HG03066 (cell line): ENCODE measurements around the gene AIPL1.

Source experiments
- ATAC-seq: cut with Tn5 transposase; IDR thresholded peaks from one replicate; pipeline ENCODE4 v1.9.1; 2021; ENCODE audit warnings: low read depth; ENCODE audit not compliant: unreplicated experiment

AIPL1 gene

GRCh38 chr17:6468051-6468790 lies 33.3 kb upstream of the AIPL1 start:
- ATAC-seq = no peak

GRCh38 chr17:6467567-6467966 lies 32.6 kb upstream of the AIPL1 start:
- no peak for ATAC-seq

GRCh38 chr17:6465206-6466003 lies 30.5 kb upstream of the AIPL1 start:
- ATAC-seq = no peak

GRCh38 chr17:6464446-6465041 lies 29.6 kb upstream of the AIPL1 start:
- ATAC-seq = no peak

- no peak for ATAC-seq
These were observed 28.9 kb upstream of the AIPL1 start for GRCh38 chr17:6463616-6464445.

GRCh38 chr17:6462692-6463091 lies 27.8 kb upstream of the AIPL1 start:
- no peak for ATAC-seq

- no peak for ATAC-seq
These were observed 27.0 kb upstream of the AIPL1 start for GRCh38 chr17:6461792-6462524.

- no peak for ATAC-seq
These were observed 26.3 kb upstream of the AIPL1 start for GRCh38 chr17:6461246-6461645.

- ATAC-seq = no peak
These were observed 25.7 kb upstream of the AIPL1 start for GRCh38 chr17:6460531-6461161.

- ATAC-seq = no peak
These were observed 23.6 kb upstream of the AIPL1 start for GRCh38 chr17:6458460-6458950.

GRCh38 chr17:6457688-6458459 lies 23.0 kb upstream of the AIPL1 start:
- no peak for ATAC-seq

- no peak for ATAC-seq
These were observed 22.2 kb upstream of the AIPL1 start for GRCh38 chr17:6456914-6457687.

GRCh38 chr17:6456321-6456720 lies 21.4 kb upstream of the AIPL1 start:
- no peak for ATAC-seq

GRCh38 chr17:6455321-6455705 lies 20.4 kb upstream of the AIPL1 start:
- ATAC-seq = no peak

GRCh38 chr17:6454495-6455320 lies 19.8 kb upstream of the AIPL1 start:
- no peak for ATAC-seq

GRCh38 chr17:6453279-6454024 lies 18.5 kb upstream of the AIPL1 start:
- no peak for ATAC-seq
